GM19239 (cell line): ENCODE measurements around the gene AMELX.

Experiments used
- DNase-seq: peaks from one replicate; pipeline ENCODE4 v3.0.0; 2011; ENCODE audit warnings: low spot score; ENCODE audit not compliant: insufficient read length
- FAIRE-seq: peaks from 2 replicates; lab custom pipeline; 2011; peaks lifted over from hg19 to GRCh38; lab: Jason Lieb, UNC

Gene AMELX

DNA sequence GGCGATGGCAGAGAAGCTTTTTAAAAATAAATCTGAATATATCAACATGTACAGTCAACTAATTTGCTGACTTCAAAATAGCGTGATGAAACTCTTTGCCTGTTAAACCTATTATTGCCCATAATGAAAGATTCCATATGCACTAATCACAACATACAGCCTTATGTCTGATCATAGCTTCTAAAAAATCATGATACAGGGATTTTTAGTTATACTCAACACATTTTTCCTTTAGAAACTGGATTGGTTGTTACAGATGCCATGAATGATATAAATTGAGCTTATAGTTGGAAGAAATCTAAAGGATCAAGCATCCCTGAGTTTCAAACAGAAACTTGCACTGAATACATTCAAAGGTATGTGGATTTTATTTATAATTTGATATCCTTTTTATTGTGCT is at the start of gene AMELX:
Gene AMELX, plus strand, starts transcription at position 301 of the 400 bp plus-strand sequence. CDS start 1,376 bp downstream, outside the sequence.
- FAIRE-seq = no peak

GRCh38 chrX:11244636-11245035 is 48.6 kb upstream of the AMELX start:
- FAIRE-seq (no peak), DNase-seq (no peak)

More for the DNA sequence above, at the start of gene AMELX:
- no peak for DNase-seq

DNA sequence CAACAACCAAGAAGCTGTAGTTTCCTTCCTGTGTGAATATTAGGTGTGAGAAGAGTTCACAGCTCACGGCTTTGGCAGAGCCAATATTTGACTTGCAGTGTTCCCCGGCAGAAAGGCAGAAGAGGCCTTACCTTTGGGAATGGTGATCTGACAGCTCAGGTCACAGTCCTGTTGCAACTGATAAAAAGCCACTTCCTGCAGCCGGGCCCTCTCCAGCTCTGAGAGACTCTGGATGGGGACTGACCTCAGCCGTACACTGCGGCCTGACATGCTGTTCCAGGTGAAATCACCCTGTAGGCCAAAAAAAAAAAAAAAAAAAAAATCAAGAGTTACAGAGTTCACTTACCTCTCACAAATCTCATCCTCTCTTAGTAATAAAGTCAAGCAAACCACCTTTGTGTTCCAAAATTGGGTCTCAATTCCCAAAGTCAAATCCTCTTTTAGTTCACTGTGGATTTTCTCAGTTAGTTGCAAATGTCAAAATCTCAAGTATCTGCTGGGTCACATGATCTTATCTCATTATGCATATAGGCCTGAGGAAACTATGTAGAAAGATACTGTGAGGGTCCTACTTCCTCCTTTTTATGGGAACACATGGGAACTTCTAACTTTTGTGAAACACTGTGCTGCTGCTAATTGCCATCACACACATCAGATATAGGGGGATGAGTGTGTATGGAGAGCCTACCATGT is 38.6 kb upstream of the AMELX start:
- DNase-seq (no peak), FAIRE-seq (no peak)

DNA sequence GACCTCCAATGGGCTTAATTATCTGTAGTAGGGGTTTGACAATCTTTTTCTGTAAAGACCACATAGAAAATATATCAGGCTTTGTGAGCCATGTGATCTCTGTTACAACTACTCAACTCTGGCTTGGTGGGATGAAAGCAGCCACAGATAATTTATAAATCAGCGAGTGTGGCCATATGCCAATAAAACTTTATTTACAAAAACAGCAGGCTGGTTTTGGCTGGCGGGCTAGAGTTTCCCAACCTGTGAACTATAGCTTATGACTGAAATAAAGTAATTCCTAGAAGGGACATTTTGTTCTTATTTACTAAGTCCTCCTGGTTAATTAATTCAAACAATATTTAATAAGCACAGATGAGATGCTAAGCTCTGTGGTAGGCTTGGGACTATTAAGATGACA is 35.9 kb upstream of the AMELX start:
- DNase-seq (no peak), FAIRE-seq (no peak)

DNA sequence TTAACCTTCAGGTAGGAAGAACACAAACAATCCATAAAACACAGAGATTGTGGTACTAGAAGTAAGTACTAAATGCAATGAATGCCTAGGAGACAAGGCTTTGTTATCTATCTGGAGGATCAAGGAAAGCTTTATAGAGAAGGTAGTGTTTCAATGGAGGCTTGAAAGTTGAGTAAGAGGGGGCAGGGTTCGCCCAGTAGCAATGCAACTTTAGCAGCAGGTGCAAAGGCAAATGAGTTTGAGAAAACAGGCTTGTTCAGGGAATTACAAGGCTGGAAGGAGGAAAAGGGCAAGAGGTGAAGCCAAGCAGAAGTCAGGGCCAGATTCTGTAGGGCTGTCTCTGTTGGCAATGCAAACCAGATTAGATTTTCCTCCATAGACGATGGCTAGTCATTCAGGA is 35.5 kb upstream of the AMELX start:
- no peak for DNase-seq
- no peak for FAIRE-seq

DNA sequence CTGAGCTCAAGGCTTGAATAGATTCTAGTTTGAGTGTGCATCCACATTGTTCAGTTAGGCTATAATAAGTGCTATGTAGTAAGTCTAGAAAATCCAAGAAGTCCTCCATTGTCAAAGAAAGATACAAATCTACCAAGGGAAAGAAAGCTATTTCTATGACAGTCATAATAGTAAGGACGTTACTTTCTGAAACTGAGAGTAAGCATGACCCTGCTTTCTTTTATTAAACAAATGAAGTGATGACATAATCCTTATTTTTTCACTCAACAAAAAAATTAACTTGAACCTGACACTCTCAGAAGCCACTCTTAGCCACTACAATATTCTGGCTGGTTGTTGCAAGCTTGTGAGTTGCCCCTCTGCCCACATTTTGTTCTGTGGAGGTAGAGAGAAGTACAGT is 33.8 kb upstream of the AMELX start:
- FAIRE-seq (no peak), DNase-seq (no peak)

DNA sequence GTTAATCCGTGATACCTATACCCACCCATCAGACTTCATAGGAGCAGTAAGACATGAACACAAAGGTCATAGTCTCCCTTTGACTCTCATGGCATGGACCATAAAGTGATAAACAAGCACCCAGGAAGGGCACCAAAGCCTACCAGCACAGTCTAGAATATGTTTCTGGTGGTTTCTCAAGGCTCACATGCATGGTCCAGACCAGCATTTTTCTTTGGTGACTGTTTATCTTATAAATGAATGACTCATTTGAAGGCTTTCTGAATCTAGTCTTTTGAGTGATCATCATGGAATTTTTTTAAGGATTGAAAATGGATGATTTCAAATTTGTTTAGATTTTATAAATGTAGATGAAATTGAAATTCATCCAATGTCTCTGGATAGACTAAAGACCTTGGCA is 32.0 kb upstream of the AMELX start:
- DNase-seq = no peak
- no peak for FAIRE-seq

GRCh38 chrX:11264925-11265324 is 28.3 kb upstream of the AMELX start:
- FAIRE-seq (peak; percentile 76), DNase-seq (no peak)

DNA sequence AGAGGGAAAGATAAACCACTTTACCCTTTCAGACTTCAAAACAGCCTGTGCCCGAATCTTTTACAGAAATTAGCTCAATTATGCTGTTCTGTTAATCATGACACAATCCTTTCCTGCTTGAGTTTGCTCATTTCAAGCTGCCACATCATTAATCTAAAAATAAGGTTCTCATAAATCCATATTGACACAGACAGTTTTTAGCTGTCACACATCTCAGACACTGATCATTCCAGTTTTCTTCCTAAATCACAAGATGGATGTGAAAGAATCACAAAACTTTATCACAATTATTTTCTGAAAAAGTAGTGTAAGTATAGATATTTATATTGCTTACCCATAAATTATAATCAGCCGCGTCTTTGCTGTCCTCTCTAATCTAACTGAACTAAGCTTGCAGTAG is 27.9 kb upstream of the AMELX start:
- FAIRE-seq (peak; percentile 69), DNase-seq (no peak)

DNA sequence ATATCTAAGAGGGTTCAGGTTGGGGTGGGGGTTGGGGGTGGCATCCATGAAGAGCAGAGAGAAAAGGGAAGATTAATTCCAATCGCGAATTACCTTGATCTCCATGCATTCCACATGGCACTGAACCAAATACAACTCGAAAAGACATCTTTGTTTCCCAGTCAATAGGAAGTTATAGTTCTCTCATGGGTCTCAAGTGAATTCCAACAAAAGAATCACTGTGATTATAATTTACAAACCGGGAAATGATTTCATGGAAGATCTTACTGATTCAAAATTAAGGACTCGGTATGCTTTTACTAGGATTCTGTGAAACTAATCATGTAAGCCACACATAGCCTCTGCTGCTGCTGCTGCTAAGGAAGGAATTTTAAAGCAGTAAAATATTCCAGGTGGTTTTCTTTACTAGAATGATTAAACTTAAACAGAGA is 26.6 kb upstream of the AMELX start:
- DNase-seq (no peak), FAIRE-seq (peak; percentile 39)

DNA sequence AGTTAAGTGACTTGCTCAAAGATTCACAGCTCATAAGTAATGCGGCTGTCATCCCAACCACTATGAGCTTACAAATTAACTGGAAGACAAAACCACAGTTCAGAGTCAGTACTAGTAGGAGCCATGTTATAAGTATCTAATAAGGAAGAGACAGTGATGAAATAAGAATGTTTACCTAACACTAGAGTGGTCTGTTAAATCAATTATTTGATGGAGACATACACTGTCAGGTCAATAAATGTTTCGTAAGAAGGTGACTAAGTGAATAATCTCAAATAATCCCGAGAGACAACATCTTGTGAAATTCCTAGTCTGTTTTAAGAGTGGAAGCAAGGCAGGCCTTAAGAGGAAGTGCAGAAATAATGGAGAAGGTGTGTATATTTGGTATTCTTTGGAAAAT is 25.8 kb upstream of the AMELX start:
- DNase-seq (no peak), FAIRE-seq (no peak)

- DNase-seq = no peak
- no peak for FAIRE-seq
These were observed 24.2 kb upstream of the AMELX start for GRCh38 chrX:11269006-11269405.

GRCh38 chrX:11269996-11270395 is 23.2 kb upstream of the AMELX start:
- FAIRE-seq (peak; percentile 18), DNase-seq (no peak)

DNA sequence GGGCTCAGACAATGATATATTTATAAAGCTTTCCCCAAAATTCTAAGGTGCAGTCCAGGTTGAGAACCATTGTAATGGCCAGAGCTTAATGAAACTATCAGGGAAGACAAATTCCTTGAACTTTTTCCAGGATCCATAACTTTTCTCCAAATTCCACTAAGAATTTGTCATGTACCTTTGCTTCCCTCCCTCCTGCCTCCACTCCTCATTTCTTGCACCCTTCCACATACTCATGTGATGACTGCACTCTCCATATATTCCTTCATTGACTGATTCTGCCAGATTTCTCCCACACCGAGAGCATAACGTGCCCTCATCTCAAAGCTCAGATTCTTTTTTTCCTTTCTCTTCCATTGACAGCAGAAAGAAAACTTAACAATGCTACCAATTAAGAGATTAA is 20.9 kb upstream of the AMELX start:
- FAIRE-seq (no peak), DNase-seq (no peak)

GRCh38 chrX:11272863-11273262 is 20.4 kb upstream of the AMELX start:
- FAIRE-seq = no peak

GRCh38 chrX:11273544-11273943 is 19.7 kb upstream of the AMELX start:
- no peak for FAIRE-seq

More at GRCh38 chrX:11272863-11273262, 20.4 kb upstream of the AMELX start:
- DNase-seq = no peak

DNA sequence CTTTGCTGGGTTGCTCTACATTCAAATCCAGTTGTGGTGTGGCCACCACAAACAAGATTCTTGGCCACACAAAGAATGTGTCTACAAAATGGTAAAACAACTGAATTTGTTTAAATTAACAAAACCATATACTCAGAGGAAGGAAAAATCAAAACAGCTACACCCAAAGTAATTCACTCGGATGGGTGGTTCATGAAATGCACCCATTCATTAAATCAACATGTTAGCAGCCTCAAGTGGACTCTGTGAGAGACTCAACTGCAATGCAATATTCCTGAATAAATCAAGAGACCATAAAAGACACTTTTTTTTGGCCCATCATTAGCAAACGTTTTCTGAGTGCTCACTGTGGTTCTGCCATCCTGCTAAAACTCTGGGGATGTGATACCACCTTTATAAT is 11.2 kb upstream of the AMELX start:
- FAIRE-seq = no peak
- no peak for DNase-seq

More at GRCh38 chrX:11273544-11273943, 19.7 kb upstream of the AMELX start:
- DNase-seq = no peak

DNA sequence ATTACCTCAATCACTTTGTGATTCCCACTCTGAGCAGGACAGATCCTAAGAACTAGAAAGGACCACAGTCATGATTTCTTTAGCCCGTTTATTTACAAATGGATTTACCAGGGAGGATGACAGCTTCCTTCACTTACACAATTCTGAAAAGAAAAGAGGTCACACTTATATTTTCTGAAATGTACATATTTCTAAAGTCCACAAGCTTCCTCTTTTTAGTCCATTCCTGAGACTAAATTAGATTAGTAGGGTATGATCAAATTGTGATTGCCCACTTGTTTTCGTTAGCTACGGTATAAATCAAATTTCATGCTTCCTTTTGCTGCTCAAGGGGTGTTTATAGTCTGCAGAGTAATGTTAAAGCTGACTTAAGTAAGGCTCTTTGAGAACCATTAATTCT is 7.6 kb upstream of the AMELX start:
- no peak for FAIRE-seq
- DNase-seq = no peak

- no peak for DNase-seq
- no peak for FAIRE-seq
These were observed 5.7 kb upstream of the AMELX start for GRCh38 chrX:11287505-11287904.

- DNase-seq (peak; percentile 1), FAIRE-seq (peak; percentile 83)
These were observed 2.7 kb upstream of the AMELX start for GRCh38 chrX:11290416-11291102.

DNA sequence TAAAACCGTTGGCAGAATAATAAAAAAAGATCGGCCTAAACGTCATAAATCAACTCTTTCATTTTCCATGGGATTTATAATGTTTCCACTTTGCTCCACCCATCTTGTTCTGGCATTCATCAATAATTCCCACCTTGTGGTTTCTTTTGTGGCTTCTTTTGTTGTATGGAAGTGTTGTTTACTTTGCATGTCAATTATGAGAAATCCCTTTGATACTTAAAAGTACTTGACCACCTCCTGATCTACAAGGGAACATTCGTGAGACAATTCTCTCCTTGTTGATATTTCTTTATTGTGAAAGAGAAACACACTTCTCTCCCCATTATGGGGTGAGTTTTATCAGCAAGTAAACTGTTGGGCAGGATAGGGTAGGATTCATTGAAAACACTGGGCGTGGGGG is 2.8 kb downstream of the AMELX start:
- FAIRE-seq = no peak
- no peak for DNase-seq

GRCh38 chrX:11298600-11298999 is 5.4 kb downstream of the AMELX start:
- FAIRE-seq (no peak), DNase-seq (no peak)
